Vagina (tissue), 2 donors: ENCODE measurements around the gene SMG9. TPM values are rescaled to one million over a fixed set of nuclear protein-coding genes. Genes with fewer than 3 reads are reported as not detected.

Experiments used
- DNase-seq, 2 donors: peaks; one replicate each; pipeline ENCODE4 v3.0.0-alpha.2; 2017; ENCODE audit errors: extremely low spot score in 2 of 2
- H3K27ac ChIP-seq: fragments of 200-600 bp; sonication (generic); one replicate; pipeline ENCODE4 v1.5.1; 2019
- H3K27me3 ChIP-seq: fragments of 200-600 bp; sonication (generic); one replicate; pipeline ENCODE4 v1.5.1; 2019
- H3K36me3 ChIP-seq, 2 donors: fragments of 200-600 bp; sonication (generic); one replicate each; pipeline ENCODE4 v1.5.1; 2017 to 2019
- H3K4me1 ChIP-seq: fragments of 200-600 bp; sonication (generic); one replicate; pipeline ENCODE4 v1.5.1; 2019
- H3K4me3 ChIP-seq, 2 donors: fragments of 200-600 bp; sonication (generic); 1 replicate in 1 of 2; 2 replicates in 1 of 2; pipeline ENCODE4 v1.5.1; 2016 to 2019
- H3K9me3 ChIP-seq: fragments of 200-600 bp; sonication (generic); one replicate; pipeline ENCODE4 v1.5.1; 2019
- CTCF ChIP-seq, 3 experiments: fragments of 450-650 bp in 2 of 3; fragments of 200-600 bp in 1 of 3; sonication (generic) in 1 of 3; IDR thresholded peaks; one replicate each; pipeline ENCODE4 v1.5.1; 2017 to 2019; ENCODE audit warnings: antibody characterized with exemption in 3 of 3, mild to moderate bottlenecking in 2 of 3, moderate library complexity in 2 of 3
- POLR2A ChIP-seq, 2 donors: fragments of 450-650 bp; IDR thresholded peaks; one replicate each; pipeline ENCODE4 v1.6.1; 2017; ENCODE audit warnings: antibody characterized with exemption in 2 of 2, mild to moderate bottlenecking in 2 of 2, moderate library complexity in 2 of 2
- POLR2AphosphoS5 ChIP-seq, 2 donors: sonication (generic); formaldehyde crosslinking; IDR thresholded peaks; one replicate each; pipeline ENCODE4 v1.9.0; 2017; ENCODE audit warnings: antibody characterized with exemption in 2 of 2, mild to moderate bottlenecking in 2 of 2, low read depth in 1 of 2; ENCODE audit not compliant: insufficient read depth in 1 of 2
- intact Hi-C: fragments of 100-400 bp; cut with DNase I; formaldehyde crosslinking; loops from one replicate; pipeline ENCODE4 v1.15.1; 2023
- total RNA-seq: library from RNA; depleted of rRNA; stranded (reverse); fragments of >200 nt; gene quantifications from one replicate; pipeline ENCODE4 v1.2.3, GENCODE V29; 2016

The SMG9 gene
- 56.5 TPM for total RNA-seq

GRCh38 chr19:43754503-43755255, at the start of gene SMG9:
TSS of gene SMG9 (minus strand) at chr19:43754962. CDS start at chr19:43750741, 4,221 bp downstream.
- peak in 1 of 2 donors; percentile 98 for DNase-seq
- Histone ChIP-seq H3K27ac (peak within 1 kb of the TSS; percentile 99), H3K27me3 (no peaks in the 10 kb centered on the region), H3K4me3 (peak within 1 kb of the TSS; percentile 69 to 71), H3K4me1 (peaks cover 40% of the 10 kb centered on the region), H3K9me3 (no peaks in the 10 kb centered on the region), H3K36me3 (peaks cover 0 to 11% of the 10 kb centered on the region in 2 donors)
- TF ChIP-seq POLR2A (IDR thresholded peaks at IDR 0.05) (peak in 1 of 2 donors; percentile 76), POLR2AphosphoS5 (IDR thresholded peaks at IDR 0.05; ENCODE audit: insufficient read depth in 1 of 2, low read depth in 1 of 2) (peak; percentile 94 to 98), CTCF (IDR thresholded peaks at IDR 0.05) (no peak)
- intact Hi-C loops, result no loop called here

- Histone ChIP-seq H3K9me3 (no peaks in the 10 kb centered on the region), H3K36me3 (no peaks in the 10 kb centered on the region), H3K27ac (no peak overlapping the region), H3K4me1 (no peaks in the 10 kb centered on the region), H3K27me3 (no peaks in the 10 kb centered on the region), H3K4me3 (no peak overlapping the region)
- intact Hi-C loops, result no loop called here
- DNase-seq, result no peak
- no peak for TF ChIP-seq POLR2AphosphoS5 (IDR thresholded peaks at IDR 0.05; ENCODE audit: insufficient read depth in 1 of 2, low read depth in 1 of 2)
- no peak for TF ChIP-seq POLR2A (IDR thresholded peaks at IDR 0.05)
- no peak for TF ChIP-seq CTCF (IDR thresholded peaks at IDR 0.05)
Measured at GRCh38 chr19:43804432-43804831, 49.7 kb upstream of the SMG9 start.

GRCh38 chr19:43802216-43802951, 47.6 kb upstream of the SMG9 start, which contains the start of gene LYPD5:
TSS of gene LYPD5 (minus strand) at chr19:43802447. CDS start at chr19:43802380, 67 bp downstream.
- no peak within 1 kb of the TSS for H3K4me3 ChIP-seq
- no peak for TF ChIP-seq POLR2A (IDR thresholded peaks at IDR 0.05)
- H3K27me3 ChIP-seq, result no peaks in the 10 kb centered on the region
- no peak for DNase-seq
- peaks cover 10% of the 10 kb centered on the region for H3K4me1 ChIP-seq
- intact Hi-C loops, result no loop called here
- H3K27ac ChIP-seq, result no peak within 1 kb of the TSS
- H3K36me3 ChIP-seq, result no peaks in the 10 kb centered on the region
- H3K9me3 ChIP-seq, result no peaks in the 10 kb centered on the region

GRCh38 chr19:43799502-43800142, 44.9 kb upstream of the SMG9 start:
- no peaks in the 10 kb centered on the region for H3K36me3 ChIP-seq
- TF ChIP-seq POLR2AphosphoS5 (IDR thresholded peaks at IDR 0.05; ENCODE audit: insufficient read depth in 1 of 2, low read depth in 1 of 2), result peak in 1 of 2 donors; percentile 46
- TF ChIP-seq POLR2A (IDR thresholded peaks at IDR 0.05), result no peak
- H3K27ac ChIP-seq, result peak overlapping the region; percentile 48
- no peaks in the 10 kb centered on the region for H3K27me3 ChIP-seq
- no peak for DNase-seq
- intact Hi-C loops, result no loop called here
- no peaks in the 10 kb centered on the region for H3K9me3 ChIP-seq
- H3K4me1 ChIP-seq, result peaks cover 10% of the 10 kb centered on the region
- H3K4me3 ChIP-seq, result peak overlapping the region in 1 of 2 donors; percentile 44

GRCh38 chr19:43798546-43799409, 44.0 kb upstream of the SMG9 start:
- Histone ChIP-seq H3K36me3 (no peaks in the 10 kb centered on the region), H3K27ac (peak overlapping the region; percentile 48), H3K27me3 (no peaks in the 10 kb centered on the region), H3K4me1 (peaks cover 10% of the 10 kb centered on the region), H3K4me3 (peak overlapping the region; percentile 42 to 44), H3K9me3 (no peaks in the 10 kb centered on the region)
- no peak for DNase-seq
- intact Hi-C loops, result no loop called here
- TF ChIP-seq POLR2AphosphoS5 (IDR thresholded peaks at IDR 0.05; ENCODE audit: insufficient read depth in 1 of 2, low read depth in 1 of 2) (peak in 1 of 2 donors; percentile 78), CTCF (IDR thresholded peaks at IDR 0.05) (no peak)
